ENCODE data around the gene VRK3. TPM values are rescaled to one million over a fixed set of nuclear protein-coding genes. Genes with fewer than 3 reads are reported as not detected.

VRK3 gene
- total RNA-seq, 1 donor from 2014 or later, result 33.6 TPM

GRCh38 chr19:49938662-49939061, 86.5 kb downstream of the VRK3 start:
- H3K4me3 ChIP-seq (ENCODE audit: low read depth, low read length), result no peak overlapping the region
- no peak for DNase-seq (ENCODE audit: low read depth)
- no peak for TF ChIP-seq CTCF (conservative IDR thresholded peaks at IDR 0.05; ENCODE audit: low read depth, low read length)

- no peak for DNase-seq (ENCODE audit: low read depth)
- TF ChIP-seq CTCF (conservative IDR thresholded peaks at IDR 0.05; ENCODE audit: low read depth, low read length), result peak; percentile 98
- peak overlapping the region; percentile 28 for H3K4me3 ChIP-seq (ENCODE audit: low read depth, low read length)
These were observed 87.3 kb downstream of the VRK3 start for GRCh38 chr19:49937750-49938381.

- no peak for TF ChIP-seq CTCF (conservative IDR thresholded peaks at IDR 0.05; ENCODE audit: low read depth, low read length)
- no peak for DNase-seq (ENCODE audit: low read depth)
- no peak overlapping the region for H3K4me3 ChIP-seq (ENCODE audit: low read depth, low read length)
These were observed 88.6 kb downstream of the VRK3 start for GRCh38 chr19:49936549-49936948.

GRCh38 chr19:49933643-49934042, 91.5 kb downstream of the VRK3 start:
- no peak for DNase-seq (ENCODE audit: low read depth)
- no peak overlapping the region for H3K4me3 ChIP-seq (ENCODE audit: low read depth, low read length)
- no peak for TF ChIP-seq CTCF (conservative IDR thresholded peaks at IDR 0.05; ENCODE audit: low read depth, low read length)

GRCh38 chr19:49932731-49933131, 92.4 kb downstream of the VRK3 start:
- no peak overlapping the region for H3K4me3 ChIP-seq (ENCODE audit: low read depth, low read length)
- no peak for DNase-seq (ENCODE audit: low read depth)

GRCh38 chr19:49932041-49932451, 93.1 kb downstream of the VRK3 start:
- no peak for TF ChIP-seq CTCF (conservative IDR thresholded peaks at IDR 0.05; ENCODE audit: low read depth, low read length)
- no peak overlapping the region for H3K4me3 ChIP-seq (ENCODE audit: low read depth, low read length)
- peak; percentile 37 for DNase-seq (ENCODE audit: low read depth)

More at GRCh38 chr19:49932731-49933131, 92.4 kb downstream of the VRK3 start:
- no peak for TF ChIP-seq CTCF (conservative IDR thresholded peaks at IDR 0.05; ENCODE audit: low read depth, low read length)

All from epithelial cell of proximal tubule (primary cell).